K562 (cell line): ENCODE measurements around the gene KCND3. TPM values are rescaled to one million over a fixed set of nuclear protein-coding genes. Genes with fewer than 3 reads are reported as not detected.

Experiments used
- ATAC-seq: fragments of 200-7000 bp; cut with Tn5 transposase; 3 replicates; pipeline ENCODE4 v1.9.1; 2020; ENCODE audit warnings: moderate library complexity
- BruUV-seq: library from RNA; stranded (reverse); fragments of 400-500 nt; replicated peaks from 2 replicates; lab custom pipeline; 2021; lab: Mats Ljungman, UMichigan
- CTCF ChIA-PET: fragments of 300-600 bp; formaldehyde crosslinking; extraction: SDS; loops from one replicate; lab custom pipeline; 2021; ENCODE audit warnings: low intra/inter-chr PET ratio; lab: Yijun Ruan, JAX
- POLR2A ChIA-PET: fragments of 300-600, 350-650 bp; sonication (Branson Sonifier 250); formaldehyde crosslinking; extraction: SDS; loops from one replicate; lab custom pipeline; 2021; ENCODE audit warnings: antibody characterized with exemption, inconsistent platforms; lab: Yijun Ruan, JAX
- DNase-seq, 4 experiments: peaks; one replicate each; pipeline versions ENCODE4 v3.0.0 to v3.0.0-alpha.2; 2011 to 2018; ENCODE audit warnings: low spot score in 3 of 4, mixed read lengths in 3 of 4; ENCODE audit errors: extremely low read depth in 1 of 4
- FAIRE-seq: peaks from 2 replicates; lab custom pipeline; 2011; peaks lifted over from hg19 to GRCh38; lab: Jason Lieb, UNC
- H2AFZ ChIP-seq: 2 replicates; pipeline ENCODE4 v1.6.0; 2011; ENCODE audit warnings: low read depth, low read length, control low read depth, inconsistent platforms
- H3K27ac ChIP-seq: fragments of 200-600 bp; 3 replicates; pipeline ENCODE4 v1.8.0; 2011; ENCODE audit warnings: low read depth, mild to moderate bottlenecking, control low read depth, inconsistent platforms, low read length, moderate library complexity, mixed read lengths; ENCODE audit errors: extremely low read depth
- H3K27me3 ChIP-seq, 2 experiments: fragments of 300-600 bp in 1 of 2; 2 replicates in 1 of 2; 3 replicates in 1 of 2; pipeline versions ENCODE4 v1.6.0 to v1.8.0; 2011; ENCODE audit warnings: inconsistent platforms in 2 of 2, low read length in 2 of 2, mild to moderate bottlenecking in 1 of 2, mixed read lengths in 1 of 2, moderate library complexity in 1 of 2; ENCODE audit not compliant: control insufficient read depth in 2 of 2, insufficient read depth in 2 of 2
- H3K36me3 ChIP-seq: fragments of 300-600 bp; 3 replicates; pipeline ENCODE4 v1.8.0; 2011; ENCODE audit warnings: mild to moderate bottlenecking, low read length, inconsistent platforms; ENCODE audit not compliant: control insufficient read depth, insufficient read depth
- H3K4me1 ChIP-seq, 2 experiments: fragments of 200-600 bp in 1 of 2; replicated peaks in 1 of 2; 2 replicates in 1 of 2; 3 replicates in 1 of 2; pipeline versions ENCODE4 v1.5.1 to v1.8.0; 2011; ENCODE audit warnings: inconsistent platforms in 2 of 2, low read length in 2 of 2, mild to moderate bottlenecking in 1 of 2, mixed read lengths in 1 of 2, moderate library complexity in 1 of 2; ENCODE audit not compliant: control insufficient read depth in 2 of 2, insufficient read depth in 2 of 2
- H3K4me2 ChIP-seq: 2 replicates; pipeline ENCODE4 v1.6.1; 2011; ENCODE audit warnings: low read length, control low read depth, inconsistent platforms, mixed read lengths; ENCODE audit not compliant: insufficient read depth
- H3K4me3 ChIP-seq: fragments of 200-600 bp; sonication (generic), shearing (Covaris generic); 2 replicates; pipeline ENCODE4 v1.5.1; 2016; ENCODE audit warnings: control low read depth, inconsistent platforms
- H3K79me2 ChIP-seq: fragments of 200-600 bp; 3 replicates; pipeline ENCODE4 v1.8.0; 2011; ENCODE audit warnings: low read length, inconsistent platforms; ENCODE audit not compliant: control insufficient read depth, insufficient read depth
- H3K9ac ChIP-seq, 2 experiments: 2 replicates each; pipeline versions ENCODE4 v1.6.0 to v1.6.1; 2011; ENCODE audit warnings: low read depth in 2 of 2, low read length in 2 of 2, control low read depth in 1 of 2, inconsistent platforms in 1 of 2, mild to moderate bottlenecking in 1 of 2, mixed read lengths in 1 of 2; ENCODE audit not compliant: insufficient read depth in 1 of 2
- H3K9me1 ChIP-seq: one replicate; pipeline ENCODE4 v1.6.0; 2011; ENCODE audit warnings: inconsistent platforms, mild to moderate bottlenecking, low read length, moderate library complexity; ENCODE audit not compliant: control insufficient read depth, insufficient read depth
- H3K9me3 ChIP-seq: replicated peaks from 2 replicates; pipeline ENCODE4 v1.5.1; 2011; ENCODE audit warnings: low read depth, low read length, inconsistent platforms; ENCODE audit not compliant: control insufficient read depth, insufficient read depth
- H4K20me1 ChIP-seq: replicated peaks from 2 replicates; pipeline ENCODE4 v1.6.1; 2011; ENCODE audit warnings: low read length, inconsistent platforms, mixed read lengths; ENCODE audit not compliant: control insufficient read depth, insufficient read depth
- CTBP1 ChIP-seq: fragments of 450-650 bp; IDR thresholded peaks from 2 replicates; pipeline ENCODE4 v1.6.1; 2016; ENCODE audit warnings: borderline replicate concordance
- MAFF ChIP-seq: IDR thresholded peaks from 2 replicates; pipeline ENCODE4 v1.6.1; 2012; ENCODE audit warnings: low read length, improper control_type of control experiment
- MTA3 ChIP-seq: fragments of 450-650 bp; formaldehyde crosslinking; IDR thresholded peaks from 2 replicates; pipeline ENCODE4 v1.6.1; 2017; ENCODE audit warnings: mild to moderate bottlenecking, borderline replicate concordance
- MYBL2 ChIP-seq, 2 experiments: fragments of 450-650 bp in 1 of 2; sonication (generic) in 1 of 2; formaldehyde crosslinking in 1 of 2; IDR thresholded peaks; 2 replicates each; pipeline versions ENCODE4 v1.6.1 to v1.8.1; 2017 to 2022; ENCODE audit warnings: borderline replicate concordance in 1 of 2, inconsistent platforms in 1 of 2, low read depth in 1 of 2, mild to moderate bottlenecking in 1 of 2, missing genetic modification reagents in 1 of 2, moderate library complexity in 1 of 2
- NCOA2 ChIP-seq, 2 experiments: fragments of 450-650 bp; IDR thresholded peaks; 2 replicates each; pipeline ENCODE4 v1.6.1; 2018; ENCODE audit warnings: mild to moderate bottlenecking in 2 of 2, moderate library complexity in 1 of 2; ENCODE audit not compliant: partially characterized antibody in 2 of 2
- ZKSCAN8 ChIP-seq: fragments of 200-800 bp; sonication (Bioruptor generic); IDR thresholded peaks from 2 replicates; pipeline ENCODE4 v1.6.1; 2016; ENCODE audit warnings: missing genetic modification characterization, missing compliant biosample characterization
- ZNF165 ChIP-seq: fragments of 250-450 bp; sonication (Bioruptor Pico); IDR thresholded peaks from 2 replicates; pipeline ENCODE4 v1.4.0; 2020; ENCODE audit warnings: borderline replicate concordance
- ZNF184 ChIP-seq: sonication (generic); formaldehyde crosslinking; IDR thresholded peaks from 2 replicates; pipeline ENCODE4 v1.5.0; 2020; ENCODE audit warnings: missing genetic modification reagents
- ZNF274 ChIP-seq: IDR thresholded peaks from 2 replicates; pipeline ENCODE4 v1.6.1; 2011; ENCODE audit warnings: low read depth, mild to moderate bottlenecking, low read length, moderate library complexity, borderline replicate concordance
- ZNF444 ChIP-seq: fragments of 250-450 bp; sonication (Bioruptor Pico); IDR thresholded peaks from 2 replicates; pipeline ENCODE4 v1.4.0; 2020; ENCODE audit warnings: mild to moderate bottlenecking, moderate library complexity
- WGBS: fragments of 100-300 bp; shearing (Covaris generic); methylation state at CpG from one replicate; pipeline ENCODE4 v1.1.6; 2016; ENCODE audit warnings: low coverage, mixed read lengths; ENCODE audit not compliant: insufficient coverage; ENCODE audit errors: missing lambda C conversion rate; 5-methylcytosine and 5-hydroxymethylcytosine counted together
- in situ Hi-C: fragments of 300-500 bp; cut with MboI; formaldehyde crosslinking; loops from 4 replicates; pipeline ENCODE4 v1.15.0; 2018; ENCODE audit warnings: inconsistent platforms, mixed read lengths
- intact Hi-C: fragments of 100-400 bp; cut with micrococcal nuclease; formaldehyde crosslinking; loops from 2 replicates; pipeline ENCODE4 v1.14.2; 2022
- polyA plus RNA-seq, 8 experiments: library from polyadenylated mRNA; depleted of rRNA in 4 of 8; stranded (reverse) in 5 of 8; unstranded in 3 of 8; fragments of >200 nt; fragmentation: Nextera tagmentation in 2 of 8; fragmentation: Illumina TruSeq in 1 of 8; extraction: Ambion mirVana in 2 of 8; extraction: Trizol in 1 of 8; gene quantifications; 2 replicates each; pipeline versions ENCODE4 v1.2.1 to v1.2.3, GENCODE V29; 2011 to 2014; ENCODE audit warnings: inconsistent platforms in 1 of 8, missing spikeins in 1 of 8
- total RNA-seq, 7 experiments: library from RNA; depleted of rRNA in 6 of 7; stranded (reverse); fragments of >200 nt in 6 of 7; fragmentation: Illumina TruSeq in 2 of 7; extraction: Trizol in 2 of 7; gene quantifications; 2 replicates each; pipeline versions ENCODE4 v1.2.1 to v1.2.3, GENCODE V29; 2011 to 2021; ENCODE audit warnings: low replicate concordance in 1 of 7
- TF ChIP-seq, protein P1 (sequence below): fragments of 250-450 bp; sonication (Bioruptor Pico); IDR thresholded peaks from 2 replicates; pipeline ENCODE4 v1.4.0; 2020; ENCODE audit warnings: mild to moderate bottlenecking, moderate library complexity
- TF ChIP-seq, protein P2 (sequence below): fragments of 250-450 bp; sonication (Bioruptor Pico); IDR thresholded peaks from 2 replicates; pipeline ENCODE4 v1.8.0; 2022; ENCODE audit warnings: inconsistent platforms, mild to moderate bottlenecking, moderate library complexity, borderline replicate concordance
- TF ChIP-seq, protein P3 (sequence below): fragments of 250-450 bp; sonication (Bioruptor Pico); IDR thresholded peaks from 2 replicates; pipeline ENCODE4 v1.8.0; 2022; ENCODE audit warnings: moderate library complexity, mild to moderate bottlenecking, inconsistent platforms

Gene KCND3
- total and polyA plus RNA-seq, 9 of the 15 experiments (the other 6 are each of a cell fraction or from before 2014, with no cell fraction given): not detected

DNA sequence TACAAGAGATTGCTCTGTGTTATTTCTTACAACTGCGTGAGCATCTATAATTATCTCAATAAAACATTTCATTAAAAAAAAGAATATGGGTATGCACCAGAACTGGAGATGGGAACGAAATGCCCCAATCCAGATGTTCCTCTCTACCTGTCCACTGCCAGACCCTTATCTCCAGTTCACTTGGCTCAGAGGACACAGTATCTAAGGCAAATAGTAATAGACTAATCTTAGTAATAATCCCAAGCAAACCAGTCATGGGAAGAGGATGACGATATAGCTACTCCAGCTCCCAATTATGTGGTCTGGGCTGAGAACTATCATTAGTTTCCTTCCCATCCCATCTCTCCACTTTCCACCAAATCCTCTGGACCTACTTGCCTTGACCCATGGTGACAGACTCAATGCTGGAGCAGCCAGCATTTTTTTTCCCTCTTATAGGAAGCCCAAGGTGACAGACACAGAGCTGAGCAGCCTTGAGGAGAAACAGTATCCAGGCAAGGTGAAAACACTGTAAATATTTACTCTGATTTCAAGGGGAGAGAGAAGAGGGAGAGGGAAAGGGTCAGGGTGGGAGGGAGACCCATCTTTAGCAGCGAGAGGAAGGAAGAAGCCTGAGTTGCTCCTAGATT, 205.1 kb downstream of the KCND3 start:
- WGBS: 0% methylated on average over 4 of the region's 4 CpGs
- H3K27me3 ChIP-seq: peaks cover 22 to 31% of the 10 kb centered on the region in 2 experiments
- H2AFZ ChIP-seq: no peak overlapping the region
- in situ Hi-C loops (no loop called here), intact Hi-C loops (no loop called here)
- ATAC-seq (no peak), DNase-seq (no peak), FAIRE-seq (no peak)
- H3K36me3 ChIP-seq: no peaks in the 10 kb centered on the region
- H3K9ac ChIP-seq: no peak overlapping the region
- TF ChIP-seq MTA3 (no peak), ZKSCAN8 (CRISPR knock-in tag) (no peak), ZNF165 (CRISPR knock-in tag) (no peak), ZNF444 (CRISPR knock-in tag) (no peak), ZNF184 (CRISPR knock-in tag) (no peak), MAFF (no peak), NCOA2 (IDR thresholded peaks at IDR 0.05; ENCODE audit: partially characterized antibody in 2 of 2) (no peak), MYBL2 (IDR thresholded peaks at IDR 0.05; ENCODE audit: low read depth) (no peak), MYBL2 (CRISPR knock-in tag; IDR thresholded peaks at IDR 0.05; ENCODE audit: borderline replicate concordance) (no peak), CTBP1 (no peak), ZNF274 (no peak)
- TF ChIP-seq, protein P1, sequence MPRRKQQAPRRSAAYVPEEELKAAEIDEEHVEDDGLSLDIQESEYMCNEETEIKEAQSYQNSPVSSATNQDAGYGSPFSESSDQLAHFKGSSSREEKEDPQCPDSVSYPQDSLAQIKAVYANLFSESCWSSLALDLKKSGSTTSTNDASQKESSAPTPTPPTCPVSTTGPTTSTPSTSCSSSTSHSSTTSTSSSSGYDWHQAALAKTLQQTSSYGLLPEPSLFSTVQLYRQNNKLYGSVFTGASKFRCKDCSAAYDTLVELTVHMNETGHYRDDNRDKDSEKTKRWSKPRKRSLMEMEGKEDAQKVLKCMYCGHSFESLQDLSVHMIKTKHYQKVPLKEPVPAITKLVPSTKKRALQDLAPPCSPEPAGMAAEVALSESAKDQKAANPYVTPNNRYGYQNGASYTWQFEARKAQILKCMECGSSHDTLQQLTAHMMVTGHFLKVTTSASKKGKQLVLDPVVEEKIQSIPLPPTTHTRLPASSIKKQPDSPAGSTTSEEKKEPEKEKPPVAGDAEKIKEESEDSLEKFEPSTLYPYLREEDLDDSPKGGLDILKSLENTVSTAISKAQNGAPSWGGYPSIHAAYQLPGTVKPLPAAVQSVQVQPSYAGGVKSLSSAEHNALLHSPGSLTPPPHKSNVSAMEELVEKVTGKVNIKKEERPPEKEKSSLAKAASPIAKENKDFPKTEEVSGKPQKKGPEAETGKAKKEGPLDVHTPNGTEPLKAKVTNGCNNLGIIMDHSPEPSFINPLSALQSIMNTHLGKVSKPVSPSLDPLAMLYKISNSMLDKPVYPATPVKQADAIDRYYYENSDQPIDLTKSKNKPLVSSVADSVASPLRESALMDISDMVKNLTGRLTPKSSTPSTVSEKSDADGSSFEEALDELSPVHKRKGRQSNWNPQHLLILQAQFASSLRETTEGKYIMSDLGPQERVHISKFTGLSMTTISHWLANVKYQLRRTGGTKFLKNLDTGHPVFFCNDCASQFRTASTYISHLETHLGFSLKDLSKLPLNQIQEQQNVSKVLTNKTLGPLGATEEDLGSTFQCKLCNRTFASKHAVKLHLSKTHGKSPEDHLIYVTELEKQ (CRISPR knock-in tag): no peak
- TF ChIP-seq, protein P2, sequence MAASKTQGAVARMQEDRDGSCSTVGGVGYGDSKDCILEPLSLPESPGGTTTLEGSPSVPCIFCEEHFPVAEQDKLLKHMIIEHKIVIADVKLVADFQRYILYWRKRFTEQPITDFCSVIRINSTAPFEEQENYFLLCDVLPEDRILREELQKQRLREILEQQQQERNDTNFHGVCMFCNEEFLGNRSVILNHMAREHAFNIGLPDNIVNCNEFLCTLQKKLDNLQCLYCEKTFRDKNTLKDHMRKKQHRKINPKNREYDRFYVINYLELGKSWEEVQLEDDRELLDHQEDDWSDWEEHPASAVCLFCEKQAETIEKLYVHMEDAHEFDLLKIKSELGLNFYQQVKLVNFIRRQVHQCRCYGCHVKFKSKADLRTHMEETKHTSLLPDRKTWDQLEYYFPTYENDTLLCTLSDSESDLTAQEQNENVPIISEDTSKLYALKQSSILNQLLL (CRISPR knock-in tag): no peak
- TF ChIP-seq, protein P3, sequence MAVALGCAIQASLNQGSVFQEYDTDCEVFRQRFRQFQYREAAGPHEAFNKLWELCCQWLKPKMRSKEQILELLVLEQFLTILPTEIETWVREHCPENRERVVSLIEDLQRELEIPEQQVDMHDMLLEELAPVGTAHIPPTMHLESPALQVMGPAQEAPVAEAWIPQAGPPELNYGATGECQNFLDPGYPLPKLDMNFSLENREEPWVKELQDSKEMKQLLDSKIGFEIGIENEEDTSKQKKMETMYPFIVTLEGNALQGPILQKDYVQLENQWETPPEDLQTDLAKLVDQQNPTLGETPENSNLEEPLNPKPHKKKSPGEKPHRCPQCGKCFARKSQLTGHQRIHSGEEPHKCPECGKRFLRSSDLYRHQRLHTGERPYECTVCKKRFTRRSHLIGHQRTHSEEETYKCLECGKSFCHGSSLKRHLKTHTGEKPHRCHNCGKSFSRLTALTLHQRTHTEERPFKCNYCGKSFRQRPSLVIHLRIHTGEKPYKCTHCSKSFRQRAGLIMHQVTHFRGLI (CRISPR knock-in tag): no peak
- POLR2A ChIA-PET: interaction anchor here (0.6 to 0.9 kb wide), 2 partner anchors 17 to 199 kb away, joined by 3 read pairs; no protein-coding TSS in a partner anchor
- no peaks in the 10 kb centered on the region for H3K4me1 ChIP-seq
- H3K9me3 ChIP-seq: no peaks in the 10 kb centered on the region
- H3K9me1 ChIP-seq: no peaks in the 10 kb centered on the region
- H3K79me2 ChIP-seq: no peaks in the 10 kb centered on the region
- CTCF ChIA-PET: no interaction called here
- no peaks in the 10 kb centered on the region for H4K20me1 ChIP-seq
- no peak overlapping the region for H3K4me2 ChIP-seq
- no peak overlapping the region for H3K27ac ChIP-seq
- no TSS peak for BruUV-seq
- H3K4me3 ChIP-seq: no peak overlapping the region
